H9 (cell line): Measurements from ENCODE around the gene OR12D2. TPM values are rescaled to one million over a fixed set of nuclear protein-coding genes. Genes with fewer than 3 reads are reported as not detected.

ENCODE experiments used
- DNase-seq: peaks from one replicate; pipeline ENCODE4 v3.0.0-alpha.2; 2017
- H2AFZ ChIP-seq: one replicate; pipeline ENCODE4 v1.6.1; 2013; ENCODE audit warnings: mild to moderate bottlenecking, low read length, control low read depth, moderate library complexity
- H2AK5ac ChIP-seq: 2 replicates; pipeline ENCODE4 v1.6.1; 2013; ENCODE audit warnings: low read length, control low read depth, mixed read lengths; ENCODE audit not compliant: insufficient read length
- H2BK120ac ChIP-seq: one replicate; pipeline ENCODE4 v1.6.1; 2013; ENCODE audit warnings: low read depth, mild to moderate bottlenecking, low read length, control low read depth, inconsistent platforms; ENCODE audit not compliant: poor library complexity, severe bottlenecking
- H2BK12ac ChIP-seq: 2 replicates; pipeline ENCODE4 v1.6.1; 2013; ENCODE audit warnings: low read length, control low read depth, mixed read lengths, low read depth; ENCODE audit not compliant: insufficient read length
- H2BK15ac ChIP-seq: 2 replicates; pipeline ENCODE4 v1.6.1; 2013; ENCODE audit warnings: low read depth, low read length, control low read depth
- H2BK20ac ChIP-seq: one replicate; pipeline ENCODE4 v1.6.1; 2013; ENCODE audit warnings: low read depth, mild to moderate bottlenecking, low read length, control low read depth, inconsistent platforms; ENCODE audit not compliant: poor library complexity, severe bottlenecking
- H2BK5ac ChIP-seq: 2 replicates; pipeline ENCODE4 v1.6.1; 2013; ENCODE audit warnings: low read length, control low read depth, mixed read lengths; ENCODE audit not compliant: insufficient read length
- H3K14ac ChIP-seq: 2 replicates; pipeline ENCODE4 v1.6.1; 2013; ENCODE audit warnings: low read length, control low read depth; ENCODE audit not compliant: insufficient read depth
- H3K18ac ChIP-seq: 2 replicates; pipeline ENCODE4 v1.6.1; 2013; ENCODE audit warnings: low read depth, mild to moderate bottlenecking, mixed read lengths, low read length, control low read depth; ENCODE audit not compliant: insufficient read length
- H3K23ac ChIP-seq: 2 replicates; pipeline ENCODE4 v1.6.1; 2013; ENCODE audit warnings: low read length, control low read depth, mixed read lengths, low read depth; ENCODE audit not compliant: insufficient read length
- H3K23me2 ChIP-seq: 2 replicates; pipeline ENCODE4 v1.6.1; 2013; ENCODE audit warnings: low read depth, mild to moderate bottlenecking, mixed read lengths, low read length, control low read depth; ENCODE audit not compliant: insufficient read length, poor library complexity, severe bottlenecking
- H3K27ac ChIP-seq: 2 replicates; pipeline ENCODE4 v1.5.1; 2013; ENCODE audit warnings: low read length, control low read depth, mixed read lengths, low read depth; ENCODE audit not compliant: insufficient read length
- H3K27me3 ChIP-seq: 2 replicates; pipeline ENCODE4 v1.6.1; 2013; ENCODE audit warnings: low read length, control low read depth, inconsistent platforms; ENCODE audit not compliant: insufficient read depth
- H3K4ac ChIP-seq: 2 replicates; pipeline ENCODE4 v1.6.1; 2013; ENCODE audit warnings: low read depth, mild to moderate bottlenecking, control low read depth, inconsistent platforms, low read length, moderate library complexity
- H3K4me1 ChIP-seq: 2 replicates; pipeline ENCODE4 v1.6.1; 2013; ENCODE audit warnings: low read length, control low read depth, inconsistent platforms; ENCODE audit not compliant: insufficient read depth
- H3K4me2 ChIP-seq: 2 replicates; pipeline ENCODE4 v1.6.1; 2013; ENCODE audit warnings: low read length, control low read depth, mixed read lengths; ENCODE audit not compliant: insufficient read length, insufficient read depth
- H3K56ac ChIP-seq: 2 replicates; pipeline ENCODE4 v1.6.1; 2013; ENCODE audit warnings: low read depth, mild to moderate bottlenecking, mixed read lengths, low read length, control low read depth; ENCODE audit not compliant: insufficient read length
- H3K79me1 ChIP-seq: 2 replicates; pipeline ENCODE4 v1.6.1; 2013; ENCODE audit warnings: low read depth, mild to moderate bottlenecking, moderate library complexity, low read length, control low read depth, inconsistent platforms; ENCODE audit not compliant: insufficient read depth, poor library complexity, severe bottlenecking
- H3K79me2 ChIP-seq: 2 replicates; pipeline ENCODE4 v1.6.1; 2013; ENCODE audit warnings: low read length, control low read depth, inconsistent platforms; ENCODE audit not compliant: insufficient read depth
- H3K9ac ChIP-seq: 2 replicates; pipeline ENCODE4 v1.6.1; 2013; ENCODE audit warnings: low read length, control low read depth, mixed read lengths; ENCODE audit not compliant: insufficient read length; ENCODE audit errors: extremely low read depth
- H3K9me3 ChIP-seq: one replicate; pipeline ENCODE4 v1.6.1; 2013; ENCODE audit warnings: low read depth, low read length, inconsistent platforms; ENCODE audit not compliant: control insufficient read depth
- H3T11ph ChIP-seq: one replicate; pipeline ENCODE4 v1.6.1; 2013; ENCODE audit warnings: mild to moderate bottlenecking, low read length, control low read depth, inconsistent platforms
- H4K20me1 ChIP-seq: one replicate; pipeline ENCODE4 v1.6.1; 2013; ENCODE audit not compliant: control insufficient read depth, insufficient read length, insufficient read depth
- H4K5ac ChIP-seq: 2 replicates; pipeline ENCODE4 v1.6.1; 2013; ENCODE audit warnings: low read depth, mild to moderate bottlenecking, mixed read lengths, low read length, control low read depth; ENCODE audit not compliant: insufficient read length
- H4K8ac ChIP-seq: replicated peaks from 2 replicates; pipeline ENCODE4 v1.6.1; 2013; ENCODE audit warnings: low read length, control low read depth, mixed read lengths, low read depth; ENCODE audit not compliant: insufficient read length
- H4K91ac ChIP-seq: 2 replicates; pipeline ENCODE4 v1.6.1; 2013; ENCODE audit warnings: low read depth, mild to moderate bottlenecking, moderate library complexity, mixed read lengths, low read length, control low read depth; ENCODE audit not compliant: insufficient read length
- H3K27ac Mint-ChIP-seq, 3 experiments: 2 replicates in 2 of 3; 3 replicates in 1 of 3; pipeline ENCODE4 v1.8.0; 2020 to 2021; ENCODE audit warnings: mixed read lengths in 3 of 3, mild to moderate bottlenecking in 1 of 3, moderate library complexity in 1 of 3
- H3K27me3 Mint-ChIP-seq: 2 replicates; pipeline ENCODE4 v1.8.0; 2021; ENCODE audit warnings: low read depth, mild to moderate bottlenecking, moderate library complexity, mixed read lengths
- H3K36me3 Mint-ChIP-seq, 3 experiments: 2 replicates in 2 of 3; 3 replicates in 1 of 3; pipeline ENCODE4 v1.8.0; 2020 to 2021; ENCODE audit warnings: low read depth in 3 of 3, mixed read lengths in 3 of 3; ENCODE audit not compliant: insufficient read depth in 1 of 3
- H3K4me1 Mint-ChIP-seq, 2 experiments: 2 replicates each; pipeline ENCODE4 v1.8.0; 2020; ENCODE audit warnings: mixed read lengths in 2 of 2
- H3K4me3 Mint-ChIP-seq, 2 experiments: 2 replicates in 1 of 2; 3 replicates in 1 of 2; pipeline ENCODE4 v1.8.0; 2020 to 2021; ENCODE audit warnings: mild to moderate bottlenecking in 2 of 2, mixed read lengths in 2 of 2, moderate library complexity in 1 of 2
- H3K9me3 Mint-ChIP-seq, 2 experiments: 2 replicates in 1 of 2; 3 replicates in 1 of 2; pipeline ENCODE4 v1.8.0; 2020; ENCODE audit warnings: mild to moderate bottlenecking in 2 of 2, mixed read lengths in 2 of 2, moderate library complexity in 1 of 2
- CTCF ChIP-seq: fragments of 200-600 bp; sonication (generic); conservative IDR thresholded peaks from 3 replicates; pipeline ENCODE4 v1.8.0; 2021; ENCODE audit warnings: antibody characterized with exemption, mild to moderate bottlenecking
- WGBS: extraction: QIAGEN DNeasy Blood & Tissue Kit; methylation state at CpG from one replicate; pipeline ENCODE4 v1.1.7; 2013; ENCODE audit warnings: missing lambda C conversion rate, low lambda C conversion rate, mixed read lengths; ENCODE audit not compliant: insufficient read length; ENCODE audit errors: extremely low coverage; 5-methylcytosine and 5-hydroxymethylcytosine counted together
- total RNA-seq: library from RNA; stranded (reverse); gene quantifications from 2 replicates; pipeline ENCODE4 v1.2.1, GENCODE V29; 2021

OR12D2 gene
- total RNA-seq, 1 experiment from 2014 or later, result not detected

- Histone ChIP-seq H2BK15ac (no peak overlapping the region), H2BK5ac (no peak overlapping the region), H3K9ac (no peak overlapping the region), H4K91ac (no peak overlapping the region), H3K14ac (no peak overlapping the region), H3T11ph (no peak overlapping the region), H3K79me1 (no peaks in the 10 kb centered on the region), H3K27me3 (no peaks in the 10 kb centered on the region), H2BK120ac (no peak overlapping the region), H3K4me1 (no peaks in the 10 kb centered on the region), H4K5ac (no peak overlapping the region), H3K56ac (no peak overlapping the region), H3K4ac (no peak overlapping the region), H2BK20ac (no peak overlapping the region), H4K20me1 (no peaks in the 10 kb centered on the region), H3K4me2 (no peak overlapping the region), H4K8ac (no peak overlapping the region), H3K23me2 (no peaks in the 10 kb centered on the region), H2BK12ac (no peak overlapping the region), H2AFZ (no peak overlapping the region), H3K79me2 (no peaks in the 10 kb centered on the region), H2AK5ac (no peak overlapping the region), H3K9me3 (no peaks in the 10 kb centered on the region), H3K18ac (no peak overlapping the region), H3K27ac (no peak overlapping the region), H3K23ac (no peak overlapping the region)
- Mint-ChIP-seq H3K36me3 (no peaks in the 10 kb centered on the region; a peak in 1 of 7 replicates), H3K27ac (no peak overlapping the region), H3K4me3 (no peak overlapping the region), H3K27me3 (no peaks in the 10 kb centered on the region), H3K9me3 (peaks cover 3 to 6% of the 10 kb centered on the region in 2 experiments; a peak in 3 of 5 replicates), H3K4me1 (no peaks in the 10 kb centered on the region)
- TF ChIP-seq CTCF, result no peak
- DNase-seq, result no peak
- no CpG with 5 or more reads among the region's 1 CpG for whole genome bisulfite sequencing
Observed at GRCh38 chr6:29403801-29404200, 8.4 kb downstream of the OR12D2 start.
